OCI-LY3 (cell line): Measurements from ENCODE around the gene FAM131A.

Experiments
- EZH2phosphoT487 ChIP-seq: fragments of 200-600 bp; shearing (Covaris generic); IDR thresholded peaks from 2 replicates; pipeline ENCODE4 v1.6.1; 2018; ENCODE audit warnings: antibody characterized with exemption, mixed run types, low read depth
- TF ChIP-seq, protein P1 (sequence below): fragments of 200-600, 300-600 bp; sonication (generic); IDR thresholded peaks from 2 replicates; pipeline ENCODE4 v1.5.1; 2014; ENCODE audit warnings: antibody characterized with exemption, low read length, low read depth

GRCh38 chr3:184354754-184355153 is 17.4 kb downstream of the FAM131A start:
- TF ChIP-seq, protein P1, sequence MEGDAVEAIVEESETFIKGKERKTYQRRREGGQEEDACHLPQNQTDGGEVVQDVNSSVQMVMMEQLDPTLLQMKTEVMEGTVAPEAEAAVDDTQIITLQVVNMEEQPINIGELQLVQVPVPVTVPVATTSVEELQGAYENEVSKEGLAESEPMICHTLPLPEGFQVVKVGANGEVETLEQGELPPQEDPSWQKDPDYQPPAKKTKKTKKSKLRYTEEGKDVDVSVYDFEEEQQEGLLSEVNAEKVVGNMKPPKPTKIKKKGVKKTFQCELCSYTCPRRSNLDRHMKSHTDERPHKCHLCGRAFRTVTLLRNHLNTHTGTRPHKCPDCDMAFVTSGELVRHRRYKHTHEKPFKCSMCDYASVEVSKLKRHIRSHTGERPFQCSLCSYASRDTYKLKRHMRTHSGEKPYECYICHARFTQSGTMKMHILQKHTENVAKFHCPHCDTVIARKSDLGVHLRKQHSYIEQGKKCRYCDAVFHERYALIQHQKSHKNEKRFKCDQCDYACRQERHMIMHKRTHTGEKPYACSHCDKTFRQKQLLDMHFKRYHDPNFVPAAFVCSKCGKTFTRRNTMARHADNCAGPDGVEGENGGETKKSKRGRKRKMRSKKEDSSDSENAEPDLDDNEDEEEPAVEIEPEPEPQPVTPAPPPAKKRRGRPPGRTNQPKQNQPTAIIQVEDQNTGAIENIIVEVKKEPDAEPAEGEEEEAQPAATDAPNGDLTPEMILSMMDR, result no peak
- TF ChIP-seq EZH2phosphoT487, result no peak
